DND-41 (cell line): ENCODE results near the gene PLIN3.

Experiments
- CTCF ChIP-seq: IDR thresholded peaks from 2 replicates; pipeline ENCODE4 v1.5.1; 2012; ENCODE audit warnings: borderline replicate concordance, low read length, moderate library complexity, mild to moderate bottlenecking; ENCODE audit not compliant: poor library complexity, severe bottlenecking; ENCODE audit errors: extremely low read depth
- EZH2 ChIP-seq: IDR thresholded peaks from 3 replicates; pipeline ENCODE4 v1.6.1; 2012; ENCODE audit warnings: borderline replicate concordance, low read depth, mild to moderate bottlenecking, moderate library complexity, low read length, inconsistent platforms; ENCODE audit not compliant: severe bottlenecking

GRCh38 chr19:4851551-4852290 lies 15.7 kb downstream of the PLIN3 start:
- peak; percentile 95 for TF ChIP-seq CTCF
- TF ChIP-seq EZH2 = no peak
